Measurements from ENCODE around the gene KLHL6. TPM values are rescaled to one million over a fixed set of nuclear protein-coding genes. Genes with fewer than 3 reads are reported as not detected.

KLHL6 gene
- total and polyA plus RNA-seq, 4 donors = 0.42 to 3.8 (median 1.0) TPM

DNA sequence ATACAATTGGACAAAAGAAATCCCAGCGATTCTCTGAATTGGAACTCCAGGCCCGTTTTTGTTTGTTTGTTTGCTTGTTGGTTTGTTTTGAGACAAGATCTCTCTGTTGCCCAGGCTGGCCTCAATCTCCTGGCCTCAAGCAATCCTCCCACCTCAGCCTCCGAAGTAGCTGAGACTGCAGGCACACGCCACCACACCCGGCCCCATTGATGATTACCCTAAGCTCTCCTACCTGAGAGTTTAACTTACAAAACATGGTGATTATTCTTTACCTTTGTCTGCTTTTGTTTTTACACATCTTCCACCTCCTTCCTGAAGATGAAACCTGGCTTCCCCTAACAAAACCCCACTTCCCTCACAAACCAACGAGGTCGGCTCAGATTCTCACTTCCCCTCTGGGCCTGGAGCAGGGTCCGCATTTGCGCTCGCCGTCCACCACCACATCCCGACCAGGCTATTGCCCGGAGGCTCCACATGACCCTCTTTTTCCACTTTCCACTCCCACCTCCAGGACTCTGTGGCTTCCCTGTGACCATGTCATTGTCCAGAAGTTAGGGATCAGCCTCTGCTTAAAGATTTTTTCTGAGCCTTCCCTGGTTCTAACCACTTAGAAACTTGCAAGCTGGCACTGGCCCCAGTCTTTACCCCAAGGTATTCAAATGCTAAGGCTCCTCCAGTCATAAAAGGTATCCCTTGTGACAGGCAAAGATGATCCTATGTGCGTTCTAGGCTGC is 14.8 kb downstream of the KLHL6 start:
- no peak for DNase-seq (ENCODE audit: low spot score)
- 85% methylated on average over 14 of the region's 14 CpGs for WGBS

More for the DNA sequence above, 14.8 kb downstream of the KLHL6 start:
- H3K27me3 ChIP-seq (ENCODE audit: control insufficient read depth in 4 of 4, insufficient read depth in 4 of 4, low read length in 3 of 4) = no peaks in the 10 kb centered on the region
- H3K4me1 ChIP-seq (ENCODE audit: control insufficient read depth in 4 of 4, insufficient read depth in 4 of 4, low read length in 3 of 4) = peaks cover 0 to 4% (median 0%) of the 10 kb centered on the region in 4 donors
- TF ChIP-seq FOXA1 (IDR thresholded peaks at IDR 0.05) = no peak
- TF ChIP-seq JUND (IDR thresholded peaks at IDR 0.05) = no peak
- TF ChIP-seq ATF3 (IDR thresholded peaks at IDR 0.05) = no peak
- no peak for TF ChIP-seq RXRA (IDR thresholded peaks at IDR 0.05)
- no peak for TF ChIP-seq GABPA (IDR thresholded peaks at IDR 0.05 in 1 of 2, conservative IDR thresholded peaks at IDR 0.05 in 1 of 2)
- TF ChIP-seq, protein P1, sequence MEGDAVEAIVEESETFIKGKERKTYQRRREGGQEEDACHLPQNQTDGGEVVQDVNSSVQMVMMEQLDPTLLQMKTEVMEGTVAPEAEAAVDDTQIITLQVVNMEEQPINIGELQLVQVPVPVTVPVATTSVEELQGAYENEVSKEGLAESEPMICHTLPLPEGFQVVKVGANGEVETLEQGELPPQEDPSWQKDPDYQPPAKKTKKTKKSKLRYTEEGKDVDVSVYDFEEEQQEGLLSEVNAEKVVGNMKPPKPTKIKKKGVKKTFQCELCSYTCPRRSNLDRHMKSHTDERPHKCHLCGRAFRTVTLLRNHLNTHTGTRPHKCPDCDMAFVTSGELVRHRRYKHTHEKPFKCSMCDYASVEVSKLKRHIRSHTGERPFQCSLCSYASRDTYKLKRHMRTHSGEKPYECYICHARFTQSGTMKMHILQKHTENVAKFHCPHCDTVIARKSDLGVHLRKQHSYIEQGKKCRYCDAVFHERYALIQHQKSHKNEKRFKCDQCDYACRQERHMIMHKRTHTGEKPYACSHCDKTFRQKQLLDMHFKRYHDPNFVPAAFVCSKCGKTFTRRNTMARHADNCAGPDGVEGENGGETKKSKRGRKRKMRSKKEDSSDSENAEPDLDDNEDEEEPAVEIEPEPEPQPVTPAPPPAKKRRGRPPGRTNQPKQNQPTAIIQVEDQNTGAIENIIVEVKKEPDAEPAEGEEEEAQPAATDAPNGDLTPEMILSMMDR (IDR thresholded peaks at IDR 0.05; ENCODE audit: low read depth, low read length, missing input control) = no peak
- TF ChIP-seq EGR1 (IDR thresholded peaks at IDR 0.05; ENCODE audit: low read depth in 2 of 2) = no peak
- TF ChIP-seq TAF1 (conservative IDR thresholded peaks at IDR 0.05) = no peak
- TF ChIP-seq MAX (IDR thresholded peaks at IDR 0.05) = no peak
- no peak for TF ChIP-seq YY1 (IDR thresholded peaks at IDR 0.05)
- no peak for TF ChIP-seq ZBTB33 (IDR thresholded peaks at IDR 0.05)
- TF ChIP-seq, protein P2, sequence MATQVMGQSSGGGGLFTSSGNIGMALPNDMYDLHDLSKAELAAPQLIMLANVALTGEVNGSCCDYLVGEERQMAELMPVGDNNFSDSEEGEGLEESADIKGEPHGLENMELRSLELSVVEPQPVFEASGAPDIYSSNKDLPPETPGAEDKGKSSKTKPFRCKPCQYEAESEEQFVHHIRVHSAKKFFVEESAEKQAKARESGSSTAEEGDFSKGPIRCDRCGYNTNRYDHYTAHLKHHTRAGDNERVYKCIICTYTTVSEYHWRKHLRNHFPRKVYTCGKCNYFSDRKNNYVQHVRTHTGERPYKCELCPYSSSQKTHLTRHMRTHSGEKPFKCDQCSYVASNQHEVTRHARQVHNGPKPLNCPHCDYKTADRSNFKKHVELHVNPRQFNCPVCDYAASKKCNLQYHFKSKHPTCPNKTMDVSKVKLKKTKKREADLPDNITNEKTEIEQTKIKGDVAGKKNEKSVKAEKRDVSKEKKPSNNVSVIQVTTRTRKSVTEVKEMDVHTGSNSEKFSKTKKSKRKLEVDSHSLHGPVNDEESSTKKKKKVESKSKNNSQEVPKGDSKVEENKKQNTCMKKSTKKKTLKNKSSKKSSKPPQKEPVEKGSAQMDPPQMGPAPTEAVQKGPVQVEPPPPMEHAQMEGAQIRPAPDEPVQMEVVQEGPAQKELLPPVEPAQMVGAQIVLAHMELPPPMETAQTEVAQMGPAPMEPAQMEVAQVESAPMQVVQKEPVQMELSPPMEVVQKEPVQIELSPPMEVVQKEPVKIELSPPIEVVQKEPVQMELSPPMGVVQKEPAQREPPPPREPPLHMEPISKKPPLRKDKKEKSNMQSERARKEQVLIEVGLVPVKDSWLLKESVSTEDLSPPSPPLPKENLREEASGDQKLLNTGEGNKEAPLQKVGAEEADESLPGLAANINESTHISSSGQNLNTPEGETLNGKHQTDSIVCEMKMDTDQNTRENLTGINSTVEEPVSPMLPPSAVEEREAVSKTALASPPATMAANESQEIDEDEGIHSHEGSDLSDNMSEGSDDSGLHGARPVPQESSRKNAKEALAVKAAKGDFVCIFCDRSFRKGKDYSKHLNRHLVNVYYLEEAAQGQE (IDR thresholded peaks at IDR 0.05) = no peak
- no peak for TF ChIP-seq FOXA2 (IDR thresholded peaks at IDR 0.05)
- TF ChIP-seq NR2F2 (IDR thresholded peaks at IDR 0.05) = no peak
- H3K27ac ChIP-seq (ENCODE audit: low read depth in 1 of 2, low read length in 2 of 2) = no peak overlapping the region
- no peak overlapping the region for H3K4me3 ChIP-seq (ENCODE audit: low read depth in 1 of 3, low read length in 3 of 3)
- no peaks in the 10 kb centered on the region for H3K36me3 ChIP-seq (ENCODE audit: control insufficient read depth in 4 of 4, insufficient read depth in 3 of 4, low read depth in 1 of 4, low read length in 3 of 4)
- H3K9me3 ChIP-seq (ENCODE audit: control insufficient read depth in 4 of 4, low read length in 3 of 4) = no peaks in the 10 kb centered on the region
- H3K9ac ChIP-seq (ENCODE audit: low read depth in 1 of 2, low read length in 2 of 2) = no peak overlapping the region

Data from liver (tissue), 9 donors.